HG02763 (cell line): ENCODE data around the gene CD248.
"Not testable (repeated sequence)": the region's sequence is repeated elsewhere in the genome, so short reads cannot be mapped to it uniquely, and the experiment has no call there.

Experiments used
- ATAC-seq: cut with Tn5 transposase; IDR thresholded peaks from one replicate; pipeline ENCODE4 v1.9.1; 2021; ENCODE audit warnings: mild to moderate bottlenecking, moderate library complexity; ENCODE audit not compliant: unreplicated experiment

The CD248 gene

GRCh38 chr11:66313321-66314185, 3.3 kb downstream of the CD248 start:
- no peak for ATAC-seq

GRCh38 chr11:66312549-66313320, 4.1 kb downstream of the CD248 start:
- ATAC-seq, result peak; percentile 59

- peak; percentile 62 for ATAC-seq
Observed at GRCh38 chr11:66311965-66312548, 4.8 kb downstream of the CD248 start.

- no peak for ATAC-seq
Observed at GRCh38 chr11:66311470-66311964, 5.3 kb downstream of the CD248 start.

- ATAC-seq, result not testable (repeated sequence)
Observed at GRCh38 chr11:66310803-66311440, 5.9 kb downstream of the CD248 start.

- no peak for ATAC-seq
Observed at GRCh38 chr11:66310324-66310723, 6.5 kb downstream of the CD248 start.

GRCh38 chr11:66309475-66309874, 7.4 kb downstream of the CD248 start:
- no peak for ATAC-seq

GRCh38 chr11:66302656-66303055, 14.2 kb downstream of the CD248 start:
- ATAC-seq, result no peak

- no peak for ATAC-seq
Observed at GRCh38 chr11:66299186-66299585, 17.7 kb downstream of the CD248 start.

GRCh38 chr11:66297610-66298009, 19.2 kb downstream of the CD248 start:
- no peak for ATAC-seq

GRCh38 chr11:66294626-66295620, 21.9 kb downstream of the CD248 start:
- ATAC-seq, result no peak

GRCh38 chr11:66293777-66294625, 22.8 kb downstream of the CD248 start:
- no peak for ATAC-seq

- no peak for ATAC-seq
Observed at GRCh38 chr11:66293352-66293751, 23.5 kb downstream of the CD248 start.

- no peak for ATAC-seq
Observed at GRCh38 chr11:66292543-66293332, 24.1 kb downstream of the CD248 start.

GRCh38 chr11:66291706-66292542, 24.9 kb downstream of the CD248 start, which contains the start of gene TMEM151A:
TSS of gene TMEM151A (plus strand) at chr11:66291894. CDS start at chr11:66292014, 120 bp downstream.
- no peak for ATAC-seq

- ATAC-seq, result no peak
Observed at GRCh38 chr11:66291303-66291705, 25.5 kb downstream of the CD248 start.

- ATAC-seq, result no peak
Observed at GRCh38 chr11:66290330-66290621, 26.6 kb downstream of the CD248 start.
